GM21717 (cell line): ENCODE measurements around the gene KRT35.

Experiments
- ATAC-seq: cut with Tn5 transposase; IDR thresholded peaks from one replicate; pipeline ENCODE4 v1.9.1; 2021; ENCODE audit warnings: mild to moderate bottlenecking, moderate library complexity; ENCODE audit not compliant: unreplicated experiment

KRT35 gene

GRCh38 chr17:41512546-41513167 lies 31.7 kb upstream of the KRT35 start:
- no peak for ATAC-seq

GRCh38 chr17:41511716-41512115 lies 30.8 kb upstream of the KRT35 start:
- ATAC-seq = no peak

- ATAC-seq = no peak
These were observed 30.2 kb upstream of the KRT35 start for GRCh38 chr17:41511116-41511515.

- ATAC-seq = no peak
These were observed 29.5 kb upstream of the KRT35 start for GRCh38 chr17:41510251-41511065.

- ATAC-seq = no peak
These were observed 26.4 kb upstream of the KRT35 start for GRCh38 chr17:41507315-41507880.

GRCh38 chr17:41505809-41506767 lies 25.1 kb upstream of the KRT35 start:
- ATAC-seq = no peak

GRCh38 chr17:41505007-41505808 lies 24.3 kb upstream of the KRT35 start, which contains the start of gene KRT13:
Gene KRT13, minus strand, starts transcription at chr17:41505612. Its CDS starts 62 bp downstream, at chr17:41505550.
- ATAC-seq = no peak

- ATAC-seq = no peak
These were observed 23.5 kb upstream of the KRT35 start for GRCh38 chr17:41504246-41504977.

- no peak for ATAC-seq
These were observed 22.3 kb upstream of the KRT35 start for GRCh38 chr17:41503202-41503601.

- no peak for ATAC-seq
These were observed 19.4 kb upstream of the KRT35 start for GRCh38 chr17:41500131-41500911.

- ATAC-seq = no peak
These were observed 18.8 kb upstream of the KRT35 start for GRCh38 chr17:41499714-41500113.

GRCh38 chr17:41498276-41498675 lies 17.3 kb upstream of the KRT35 start:
- no peak for ATAC-seq

GRCh38 chr17:41496803-41497484 lies 16.0 kb upstream of the KRT35 start:
- no peak for ATAC-seq

GRCh38 chr17:41494524-41494923 lies 13.6 kb upstream of the KRT35 start:
- ATAC-seq = no peak

GRCh38 chr17:41492771-41493170 lies 11.8 kb upstream of the KRT35 start:
- ATAC-seq = no peak

GRCh38 chr17:41492351-41492750 lies 11.4 kb upstream of the KRT35 start:
- ATAC-seq = no peak

- no peak for ATAC-seq
These were observed 10.5 kb upstream of the KRT35 start for GRCh38 chr17:41491476-41491875.
